ENCODE measurements around the gene KCNQ1OT1.

- TF ChIP-seq CTCF (IDR thresholded peaks at IDR 0.05) (no peak), POLR2AphosphoS5 (IDR thresholded peaks at IDR 0.05) (no peak), POLR2A (IDR thresholded peaks at IDR 0.05) (no peak)
These were observed 132.6 kb downstream of the KCNQ1OT1 start for GRCh38 chr11:2567026-2567671.
